ENCODE results near the gene SCAI. TPM values are rescaled to one million over a fixed set of nuclear protein-coding genes. Genes with fewer than 3 reads are reported as not detected.

Gene SCAI
- total and polyA plus RNA-seq, 9 of the 15 experiments (the other 6 are each of a cell fraction or from before 2014, with no cell fraction given) = 0.70 to 12.4 (median 4.2) TPM

DNA sequence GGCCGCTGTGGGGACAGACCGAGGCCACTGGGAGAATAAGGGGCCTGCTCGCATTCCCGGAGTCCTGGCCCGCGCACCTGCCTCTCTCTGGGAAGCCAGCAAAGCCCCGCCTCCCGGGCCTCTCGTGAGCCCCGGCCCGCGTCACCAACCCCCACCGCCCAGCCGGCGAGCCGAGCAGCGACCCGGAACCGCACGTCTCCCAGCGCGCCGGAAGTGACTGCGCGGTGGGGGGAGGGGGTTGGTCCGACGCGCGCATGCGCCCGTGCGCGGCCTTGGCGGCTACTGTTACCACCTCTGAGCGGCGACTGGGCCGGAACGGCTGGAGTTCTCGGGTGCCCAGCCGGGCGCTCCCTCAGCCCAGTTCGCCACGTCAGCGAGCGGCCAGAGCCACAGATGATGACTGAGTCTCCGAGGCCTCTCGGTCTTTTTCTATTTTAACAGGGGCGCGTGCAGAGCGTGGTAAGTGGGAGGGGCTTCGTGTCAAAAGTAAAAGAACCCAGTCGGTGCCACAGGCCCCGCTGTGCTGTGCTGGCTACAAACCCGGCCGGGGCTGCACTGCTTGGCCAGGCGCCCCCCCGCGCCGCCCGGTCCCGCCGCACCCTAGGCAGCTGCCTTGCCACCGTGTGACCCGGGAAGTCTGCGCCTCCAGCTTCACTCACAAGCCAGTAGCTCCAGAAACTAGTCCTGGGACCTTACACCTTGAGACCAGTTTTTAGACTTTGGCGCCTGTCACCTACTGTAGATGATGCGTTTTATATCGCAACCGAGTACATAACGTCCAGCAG lies 202.2 kb downstream of the SCAI start, which contains the start of gene GOLGA1 (continued):
- TF ChIP-seq, protein P1, sequence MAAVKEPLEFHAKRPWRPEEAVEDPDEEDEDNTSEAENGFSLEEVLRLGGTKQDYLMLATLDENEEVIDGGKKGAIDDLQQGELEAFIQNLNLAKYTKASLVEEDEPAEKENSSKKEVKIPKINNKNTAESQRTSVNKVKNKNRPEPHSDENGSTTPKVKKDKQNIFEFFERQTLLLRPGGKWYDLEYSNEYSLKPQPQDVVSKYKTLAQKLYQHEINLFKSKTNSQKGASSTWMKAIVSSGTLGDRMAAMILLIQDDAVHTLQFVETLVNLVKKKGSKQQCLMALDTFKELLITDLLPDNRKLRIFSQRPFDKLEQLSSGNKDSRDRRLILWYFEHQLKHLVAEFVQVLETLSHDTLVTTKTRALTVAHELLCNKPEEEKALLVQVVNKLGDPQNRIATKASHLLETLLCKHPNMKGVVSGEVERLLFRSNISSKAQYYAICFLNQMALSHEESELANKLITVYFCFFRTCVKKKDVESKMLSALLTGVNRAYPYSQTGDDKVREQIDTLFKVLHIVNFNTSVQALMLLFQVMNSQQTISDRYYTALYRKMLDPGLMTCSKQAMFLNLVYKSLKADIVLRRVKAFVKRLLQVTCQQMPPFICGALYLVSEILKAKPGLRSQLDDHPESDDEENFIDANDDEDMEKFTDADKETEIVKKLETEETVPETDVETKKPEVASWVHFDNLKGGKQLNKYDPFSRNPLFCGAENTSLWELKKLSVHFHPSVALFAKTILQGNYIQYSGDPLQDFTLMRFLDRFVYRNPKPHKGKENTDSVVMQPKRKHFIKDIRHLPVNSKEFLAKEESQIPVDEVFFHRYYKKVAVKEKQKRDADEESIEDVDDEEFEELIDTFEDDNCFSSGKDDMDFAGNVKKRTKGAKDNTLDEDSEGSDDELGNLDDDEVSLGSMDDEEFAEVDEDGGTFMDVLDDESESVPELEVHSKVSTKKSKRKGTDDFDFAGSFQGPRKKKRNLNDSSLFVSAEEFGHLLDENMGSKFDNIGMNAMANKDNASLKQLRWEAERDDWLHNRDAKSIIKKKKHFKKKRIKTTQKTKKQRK (IDR thresholded peaks at IDR 0.05; ENCODE audit: borderline replicate concordance, low read depth, low read length) = no peak
- TF ChIP-seq ZNF12 (CRISPR knock-in tag; IDR thresholded peaks at IDR 0.05) (no peak), GATAD2B (IDR thresholded peaks at IDR 0.05; ENCODE audit: borderline replicate concordance) (peak; percentile 70; the same call in 1 of the 2 replicates), DACH1 (IDR thresholded peaks at IDR 0.05; ENCODE audit: partially characterized antibody) (peak; percentile 10), MAFK (IDR thresholded peaks at IDR 0.05; ENCODE audit: low read length) (peak; percentile 26), MAZ (CRISPR knock-in tag; conservative IDR thresholded peaks at IDR 0.05 in 1 of 2, IDR thresholded peaks at IDR 0.05 in 1 of 2) (peak; percentile 98 to 99), POU5F1 (IDR thresholded peaks at IDR 0.05; ENCODE audit: borderline replicate concordance, low read depth, low read length, partially characterized antibody) (peak; percentile 67), SNRNP70 (optimal IDR thresholded peaks at IDR 0.05; ENCODE audit: low read depth, low read length) (no peak), ZNF551 (CRISPR knock-in tag; IDR thresholded peaks at IDR 0.05) (no peak), CBX1 (IDR thresholded peaks at IDR 0.05; ENCODE audit: low read depth) (peak; percentile 62; the same call in 1 of the 2 replicates)
- TF ChIP-seq, protein P2, sequence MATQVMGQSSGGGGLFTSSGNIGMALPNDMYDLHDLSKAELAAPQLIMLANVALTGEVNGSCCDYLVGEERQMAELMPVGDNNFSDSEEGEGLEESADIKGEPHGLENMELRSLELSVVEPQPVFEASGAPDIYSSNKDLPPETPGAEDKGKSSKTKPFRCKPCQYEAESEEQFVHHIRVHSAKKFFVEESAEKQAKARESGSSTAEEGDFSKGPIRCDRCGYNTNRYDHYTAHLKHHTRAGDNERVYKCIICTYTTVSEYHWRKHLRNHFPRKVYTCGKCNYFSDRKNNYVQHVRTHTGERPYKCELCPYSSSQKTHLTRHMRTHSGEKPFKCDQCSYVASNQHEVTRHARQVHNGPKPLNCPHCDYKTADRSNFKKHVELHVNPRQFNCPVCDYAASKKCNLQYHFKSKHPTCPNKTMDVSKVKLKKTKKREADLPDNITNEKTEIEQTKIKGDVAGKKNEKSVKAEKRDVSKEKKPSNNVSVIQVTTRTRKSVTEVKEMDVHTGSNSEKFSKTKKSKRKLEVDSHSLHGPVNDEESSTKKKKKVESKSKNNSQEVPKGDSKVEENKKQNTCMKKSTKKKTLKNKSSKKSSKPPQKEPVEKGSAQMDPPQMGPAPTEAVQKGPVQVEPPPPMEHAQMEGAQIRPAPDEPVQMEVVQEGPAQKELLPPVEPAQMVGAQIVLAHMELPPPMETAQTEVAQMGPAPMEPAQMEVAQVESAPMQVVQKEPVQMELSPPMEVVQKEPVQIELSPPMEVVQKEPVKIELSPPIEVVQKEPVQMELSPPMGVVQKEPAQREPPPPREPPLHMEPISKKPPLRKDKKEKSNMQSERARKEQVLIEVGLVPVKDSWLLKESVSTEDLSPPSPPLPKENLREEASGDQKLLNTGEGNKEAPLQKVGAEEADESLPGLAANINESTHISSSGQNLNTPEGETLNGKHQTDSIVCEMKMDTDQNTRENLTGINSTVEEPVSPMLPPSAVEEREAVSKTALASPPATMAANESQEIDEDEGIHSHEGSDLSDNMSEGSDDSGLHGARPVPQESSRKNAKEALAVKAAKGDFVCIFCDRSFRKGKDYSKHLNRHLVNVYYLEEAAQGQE (IDR thresholded peaks at IDR 0.05; ENCODE audit: borderline replicate concordance) = no peak; the same call in 1 of the 2 replicates
- TF ChIP-seq, protein P2 (CRISPR knock-in tag; IDR thresholded peaks at IDR 0.05; ENCODE audit: low read depth) = no peak; the same call in 1 of the 2 replicates

Measured in K562 (cell line).